CD14-positive monocyte (primary cell): ENCODE data around the gene NTM. TPM values are rescaled to one million over a fixed set of nuclear protein-coding genes. Genes with fewer than 3 reads are reported as not detected.
A peak's percentile ranks its signal among the peaks of the same experiment; 100 is the strongest.

Experiments
- DNase-seq, 3 donors: peaks; one replicate each; pipeline ENCODE4 v3.0.0-alpha.2; 2011 to 2022
- H2AFZ ChIP-seq: 2 replicates; pipeline ENCODE4 v1.6.0; 2012; ENCODE audit warnings: mild to moderate bottlenecking, low read depth, low read length, inconsistent platforms; ENCODE audit not compliant: insufficient read depth, poor library complexity, severe bottlenecking
- H3K27ac ChIP-seq, 2 donors: 1 replicate in 1 of 2; 2 replicates in 1 of 2; pipeline ENCODE4 v1.5.1; 2012 to 2013; ENCODE audit warnings: low read length in 2 of 2, control low read depth in 1 of 2, inconsistent platforms in 1 of 2, low read depth in 1 of 2, mild to moderate bottlenecking in 1 of 2
- H3K27me3 ChIP-seq, 2 donors: one replicate each; pipeline versions ENCODE4 v1.6.0 to v1.6.1; 2011 to 2013; ENCODE audit warnings: low read length in 2 of 2; ENCODE audit not compliant: control insufficient read depth in 2 of 2, insufficient read depth in 2 of 2
- H3K36me3 ChIP-seq, 2 donors: replicated peaks in 1 of 2; 1 replicate in 1 of 2; 2 replicates in 1 of 2; pipeline versions ENCODE4 v1.5.1 to v1.6.1; 2012 to 2013; ENCODE audit warnings: low read length in 2 of 2, control low read depth in 1 of 2, inconsistent platforms in 1 of 2, mild to moderate bottlenecking in 1 of 2; ENCODE audit not compliant: insufficient read depth in 2 of 2, control insufficient read depth in 1 of 2
- H3K4me1 ChIP-seq, 2 donors: 1 replicate in 1 of 2; 2 replicates in 1 of 2; pipeline versions ENCODE4 v1.5.1 to v1.6.1; 2012 to 2013; ENCODE audit warnings: low read length in 2 of 2, control low read depth in 1 of 2, inconsistent platforms in 1 of 2, mild to moderate bottlenecking in 1 of 2, moderate library complexity in 1 of 2; ENCODE audit not compliant: insufficient read depth in 2 of 2, control insufficient read depth in 1 of 2
- H3K4me2 ChIP-seq: replicated peaks from 2 replicates; pipeline ENCODE3; 2012; ENCODE audit warnings: low read length, moderate library complexity, mild to moderate bottlenecking; ENCODE audit not compliant: poor library complexity, severe bottlenecking; ENCODE audit errors: extremely low read depth
- H3K4me3 ChIP-seq, 3 experiments: fragments of 200-600 bp in 1 of 3; sonication (generic) in 1 of 3; replicated peaks in 1 of 3; 1 replicate in 2 of 3; 2 replicates in 1 of 3; pipeline ENCODE4 v1.5.1; 2011 to 2013; ENCODE audit warnings: low read length in 3 of 3, mild to moderate bottlenecking in 3 of 3, control low read depth in 2 of 3, low read depth in 2 of 3, inconsistent platforms in 1 of 3, moderate library complexity in 1 of 3
- H3K79me2 ChIP-seq: 2 replicates; pipeline ENCODE4 v1.6.0; 2012; ENCODE audit warnings: mild to moderate bottlenecking, control low read depth, inconsistent platforms, low read length, moderate library complexity; ENCODE audit not compliant: insufficient read depth
- H3K9ac ChIP-seq: 2 replicates; pipeline ENCODE4 v1.6.0; 2017; ENCODE audit warnings: low read length, mild to moderate bottlenecking; ENCODE audit not compliant: insufficient read depth, poor library complexity, severe bottlenecking
- H3K9me3 ChIP-seq, 2 donors: replicated peaks in 1 of 2; 1 replicate in 1 of 2; 2 replicates in 1 of 2; pipeline versions ENCODE4 v1.5.1 to v1.6.1; 2012 to 2013; ENCODE audit warnings: low read length in 2 of 2, control low read depth in 1 of 2; ENCODE audit not compliant: control insufficient read depth in 1 of 2, insufficient read depth in 1 of 2
- H4K20me1 ChIP-seq: 2 replicates; pipeline ENCODE4 v1.6.0; 2012; ENCODE audit warnings: mild to moderate bottlenecking, low read length, control low read depth, moderate library complexity; ENCODE audit not compliant: insufficient read depth
- H3K27ac Mint-ChIP-seq, 7 donors: one replicate each; pipeline ENCODE4 v1.8.0; 2020; ENCODE audit warnings: mild to moderate bottlenecking in 7 of 7, mixed read lengths in 7 of 7, moderate library complexity in 6 of 7, inconsistent platforms in 2 of 7
- H3K27me3 Mint-ChIP-seq, 3 donors: one replicate each; pipeline ENCODE4 v1.8.0; 2021 to 2022; ENCODE audit warnings: low read depth in 3 of 3, mild to moderate bottlenecking in 3 of 3, mixed read lengths in 3 of 3, moderate library complexity in 3 of 3, inconsistent platforms in 1 of 3
- H3K36me3 Mint-ChIP-seq, 2 donors: one replicate each; pipeline ENCODE4 v1.8.0; 2020; ENCODE audit warnings: mixed read lengths in 2 of 2, inconsistent platforms in 1 of 2, mild to moderate bottlenecking in 1 of 2
- H3K4me1 Mint-ChIP-seq: one replicate; pipeline ENCODE4 v1.8.0; 2020; ENCODE audit warnings: mild to moderate bottlenecking, mixed read lengths
- H3K4me3 Mint-ChIP-seq, 2 donors: one replicate each; pipeline ENCODE4 v1.8.0; 2020; ENCODE audit warnings: mild to moderate bottlenecking in 2 of 2, mixed read lengths in 2 of 2, moderate library complexity in 1 of 2
- H3K9me3 Mint-ChIP-seq, 7 donors: one replicate each; pipeline ENCODE4 v1.8.0; 2020 to 2022; ENCODE audit warnings: mixed read lengths in 7 of 7, mild to moderate bottlenecking in 6 of 7, moderate library complexity in 6 of 7, inconsistent platforms in 2 of 7
- CTCF ChIP-seq: fragments of 200-600 bp; IDR thresholded peaks from one replicate; pipeline ENCODE4 v1.8.0; 2022; ENCODE audit warnings: antibody characterized with exemption, mild to moderate bottlenecking
- WGBS: methylation state at CpG from one replicate; pipeline ENCODE4 v1.1.5; 2013; ENCODE audit warnings: missing lambda C conversion rate; ENCODE audit not compliant: insufficient coverage; 5-methylcytosine and 5-hydroxymethylcytosine counted together
- intact Hi-C, 2 donors: fragments of 100-400 bp; cut with micrococcal nuclease; formaldehyde crosslinking; loops; one replicate each; pipeline versions ENCODE4 v1.15.0 to v1.15.1; 2023
- polyA plus RNA-seq, 3 donors: library from polyadenylated mRNA; depleted of rRNA in 1 of 3; unstranded in 2 of 3; stranded (reverse) in 1 of 3; fragments of 300-500 nt in 2 of 3; fragments of >200 nt in 1 of 3; fragmentation: Illumina TruSeq in 2 of 3; gene quantifications; 1 replicate in 2 of 3; 2 replicates in 1 of 3; pipeline ENCODE4 v1.2.3, GENCODE V29; 2012 to 2021

NTM gene
- polyA plus RNA-seq, 3 donors = not detected

DNA sequence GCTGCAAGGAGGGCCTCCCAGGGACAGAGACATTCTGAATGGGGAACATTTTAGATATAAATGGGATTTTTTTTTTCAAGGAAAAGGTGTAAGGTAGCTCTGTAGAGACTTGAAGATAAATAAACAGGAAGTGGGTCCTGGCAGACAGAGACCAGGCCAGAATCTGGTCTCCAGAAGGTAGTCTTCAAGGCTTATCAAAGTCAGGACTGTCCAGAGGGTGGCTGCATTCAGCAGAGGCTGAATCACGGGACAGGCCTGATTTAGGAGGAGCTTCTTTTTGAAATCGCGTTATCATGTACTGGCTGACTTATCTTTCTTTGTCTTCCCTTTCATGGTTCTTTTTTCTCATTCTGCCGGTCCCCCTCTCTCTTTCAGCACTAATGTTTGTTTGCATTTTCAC, 542.9 kb downstream of the NTM start:
- Histone ChIP-seq H2AFZ (no peak overlapping the region), H3K79me2 (no peaks in the 10 kb centered on the region), H3K4me2 (no peak overlapping the region), H3K27ac (no peak overlapping the region), H3K4me1 (no peaks in the 10 kb centered on the region), H3K9me3 (no peaks in the 10 kb centered on the region), H4K20me1 (no peaks in the 10 kb centered on the region), H3K9ac (no peak overlapping the region), H3K36me3 (no peaks in the 10 kb centered on the region), H3K27me3 (peaks cover 37 to 54% of the 10 kb centered on the region in 2 donors), H3K4me3 (no peak overlapping the region)
- no peak overlapping the region for H3K27ac Mint-ChIP-seq
- H3K9me3 Mint-ChIP-seq = peaks cover 0 to 3% (median 0%) of the 10 kb centered on the region in 7 donors
- WGBS = 80% methylated on average over 1 of the region's 4 CpGs
- H3K27me3 Mint-ChIP-seq = peaks cover 46 to 54% (median 52%) of the 10 kb centered on the region in 3 donors
- TF ChIP-seq CTCF = no peak
- DNase-seq = no peak
- peak overlapping the region in 1 of 2 donors; percentile 19 for H3K4me3 Mint-ChIP-seq
- intact Hi-C loops = no loop called here
- H3K36me3 Mint-ChIP-seq = no peaks in the 10 kb centered on the region
- peaks cover 4% of the 10 kb centered on the region for H3K4me1 Mint-ChIP-seq

- H3K36me3 ChIP-seq = no peaks in the 10 kb centered on the region
- Mint-ChIP-seq H3K9me3 (peaks cover 0 to 3% (median 0%) of the 10 kb centered on the region in 7 donors), H3K27me3 (peaks cover 41 to 43% (median 43%) of the 10 kb centered on the region in 3 donors), H3K4me1 (peaks cover 4% of the 10 kb centered on the region), H3K27ac (no peak overlapping the region), H3K4me3 (no peak overlapping the region), H3K36me3 (no peaks in the 10 kb centered on the region)
- H3K4me3 ChIP-seq = no peak overlapping the region
- peak; percentile 30 for TF ChIP-seq CTCF
- peaks cover 26 to 44% of the 10 kb centered on the region in 2 donors for H3K27me3 ChIP-seq
- WGBS = no CpG with 5 or more reads among the region's 3 CpGs
- intact Hi-C loops = no loop called here
- DNase-seq = no peak
- no peaks in the 10 kb centered on the region for H3K79me2 ChIP-seq
- H3K9ac ChIP-seq = no peak overlapping the region
- no peak overlapping the region for H3K27ac ChIP-seq
- H3K9me3 ChIP-seq = no peaks in the 10 kb centered on the region
- H2AFZ ChIP-seq = no peak overlapping the region
- no peaks in the 10 kb centered on the region for H4K20me1 ChIP-seq
- no peak overlapping the region for H3K4me2 ChIP-seq
- no peaks in the 10 kb centered on the region for H3K4me1 ChIP-seq
Observed at GRCh38 chr11:131914361-131914774, 544.0 kb downstream of the NTM start.
